Effector memory CD8-positive, alpha-beta T cell (primary cell): ENCODE results near the gene IGSF6.
"Not testable (repeated sequence)": the region's sequence is repeated elsewhere in the genome, so short reads cannot be mapped to it uniquely, and the experiment has no call there.

Experiments used
- ATAC-seq: fragments of 150-1000 bp; cut with Tn5 transposase; replicated peaks from 2 replicates; pipeline ENCODE4 v1.10.0; 2021; ENCODE audit warnings: mild to moderate bottlenecking, moderate library complexity
- DNase-seq, 3 experiments: peaks; one replicate each; pipeline ENCODE4 v3.0.0; 2021
- H3K27ac Mint-ChIP-seq, 2 donors: one replicate each; pipeline ENCODE4 v1.8.0; 2022; ENCODE audit warnings: mild to moderate bottlenecking in 2 of 2, mixed read lengths in 2 of 2, moderate library complexity in 2 of 2
- H3K27me3 Mint-ChIP-seq, 2 donors: one replicate each; pipeline ENCODE4 v1.8.0; 2022; ENCODE audit warnings: mixed read lengths in 2 of 2
- H3K36me3 Mint-ChIP-seq: one replicate; pipeline ENCODE4 v1.8.0; 2022; ENCODE audit warnings: mild to moderate bottlenecking, moderate library complexity, mixed read lengths; ENCODE audit not compliant: insufficient read depth
- H3K4me1 Mint-ChIP-seq, 2 donors: one replicate each; pipeline ENCODE4 v1.8.0; 2022; ENCODE audit warnings: low read depth in 2 of 2, mixed read lengths in 2 of 2
- H3K4me3 Mint-ChIP-seq, 2 donors: one replicate each; pipeline ENCODE4 v1.8.0; 2022; ENCODE audit warnings: mild to moderate bottlenecking in 2 of 2, mixed read lengths in 2 of 2, moderate library complexity in 2 of 2
- H3K9me3 Mint-ChIP-seq, 2 donors: one replicate each; pipeline ENCODE4 v1.8.0; 2022; ENCODE audit warnings: mixed read lengths in 2 of 2

IGSF6 gene

GRCh38 chr16:21646721-21647561, 5.5 kb downstream of the IGSF6 start:
- Mint-ChIP-seq H3K27me3 (no peaks in the 10 kb centered on the region), H3K36me3 (peaks cover 15% of the 10 kb centered on the region), H3K4me1 (peaks cover 35 to 46% of the 10 kb centered on the region in 2 donors), H3K4me3 (peak overlapping the region; percentile 79 to 85), H3K27ac (peak overlapping the region; percentile 81 to 92), H3K9me3 (no peaks in the 10 kb centered on the region)
- DNase-seq, result peak; percentile 61 to 66 (median 66)
- peak; percentile 84 for ATAC-seq

GRCh38 chr16:21646091-21646490, 6.3 kb downstream of the IGSF6 start:
- peaks cover 15% of the 10 kb centered on the region for H3K36me3 Mint-ChIP-seq
- peaks cover 35 to 46% of the 10 kb centered on the region in 2 donors for H3K4me1 Mint-ChIP-seq
- ATAC-seq, result no peak
- peak overlapping the region; percentile 81 to 92 for H3K27ac Mint-ChIP-seq
- H3K4me3 Mint-ChIP-seq, result peak overlapping the region; percentile 79 to 85
- no peaks in the 10 kb centered on the region for H3K27me3 Mint-ChIP-seq
- H3K9me3 Mint-ChIP-seq, result no peaks in the 10 kb centered on the region
- no peak for DNase-seq

GRCh38 chr16:21645261-21645721, 7.1 kb downstream of the IGSF6 start:
- H3K36me3 Mint-ChIP-seq, result peaks cover 15% of the 10 kb centered on the region
- peak in 2 of 3 experiments; percentile 18 to 26 for DNase-seq
- H3K27me3 Mint-ChIP-seq, result no peaks in the 10 kb centered on the region
- peaks cover 35 to 46% of the 10 kb centered on the region in 2 donors for H3K4me1 Mint-ChIP-seq
- peak; percentile 62 for ATAC-seq
- H3K9me3 Mint-ChIP-seq, result no peaks in the 10 kb centered on the region
- peak overlapping the region; percentile 81 to 92 for H3K27ac Mint-ChIP-seq
- H3K4me3 Mint-ChIP-seq, result peak overlapping the region; percentile 79 to 85

GRCh38 chr16:21644674-21645073, 7.7 kb downstream of the IGSF6 start:
- Mint-ChIP-seq H3K27me3 (no peaks in the 10 kb centered on the region), H3K27ac (peak overlapping the region; percentile 81 to 92), H3K36me3 (peaks cover 15% of the 10 kb centered on the region), H3K4me1 (peaks cover 35 to 46% of the 10 kb centered on the region in 2 donors), H3K9me3 (no peaks in the 10 kb centered on the region), H3K4me3 (peak overlapping the region; percentile 79 to 85)
- ATAC-seq (no peak), DNase-seq (no peak)

GRCh38 chr16:21643785-21644184, 8.6 kb downstream of the IGSF6 start:
- Mint-ChIP-seq H3K27me3 (no peaks in the 10 kb centered on the region), H3K27ac (peak overlapping the region in 1 of 2 donors; percentile 81), H3K36me3 (peaks cover 15% of the 10 kb centered on the region), H3K4me1 (peaks cover 32 to 47% of the 10 kb centered on the region in 2 donors), H3K9me3 (no peaks in the 10 kb centered on the region), H3K4me3 (peak overlapping the region in 1 of 2 donors; percentile 79)
- DNase-seq (no peak), ATAC-seq (no peak)

- H3K4me3 Mint-ChIP-seq, result no peak overlapping the region
- ATAC-seq, result no peak
- H3K36me3 Mint-ChIP-seq, result peaks cover 15% of the 10 kb centered on the region
- no peak for DNase-seq
- no peaks in the 10 kb centered on the region for H3K27me3 Mint-ChIP-seq
- no peaks in the 10 kb centered on the region for H3K9me3 Mint-ChIP-seq
- H3K27ac Mint-ChIP-seq, result no peak overlapping the region
- peaks cover 33 to 48% of the 10 kb centered on the region in 2 donors for H3K4me1 Mint-ChIP-seq
Observed at GRCh38 chr16:21642861-21643260, 9.5 kb downstream of the IGSF6 start.

- H3K27ac Mint-ChIP-seq, result no peak overlapping the region
- peaks cover 7% of the 10 kb centered on the region for H3K36me3 Mint-ChIP-seq
- no peak overlapping the region for H3K4me3 Mint-ChIP-seq
- no peaks in the 10 kb centered on the region for H3K9me3 Mint-ChIP-seq
- ATAC-seq (no peak), DNase-seq (no peak)
- H3K4me1 Mint-ChIP-seq, result peaks cover 29 to 45% of the 10 kb centered on the region in 2 donors
- no peaks in the 10 kb centered on the region for H3K27me3 Mint-ChIP-seq
Observed at GRCh38 chr16:21641916-21642315, 10.5 kb downstream of the IGSF6 start.

GRCh38 chr16:21639493-21639892, 12.9 kb downstream of the IGSF6 start:
- no peak overlapping the region for H3K27ac Mint-ChIP-seq
- H3K9me3 Mint-ChIP-seq, result no peaks in the 10 kb centered on the region
- H3K4me1 Mint-ChIP-seq, result peaks cover 15 to 38% of the 10 kb centered on the region in 2 donors
- DNase-seq (no peak), ATAC-seq (no peak)
- no peaks in the 10 kb centered on the region for H3K27me3 Mint-ChIP-seq
- no peaks in the 10 kb centered on the region for H3K36me3 Mint-ChIP-seq
- no peak overlapping the region for H3K4me3 Mint-ChIP-seq

- ATAC-seq, result peak; percentile 60
- Mint-ChIP-seq H3K27ac (peak overlapping the region; percentile 7 to 25), H3K4me1 (peaks cover 14 to 30% of the 10 kb centered on the region in 2 donors), H3K36me3 (no peaks in the 10 kb centered on the region), H3K4me3 (peak overlapping the region in 1 of 2 donors; percentile 7), H3K9me3 (no peaks in the 10 kb centered on the region), H3K27me3 (no peaks in the 10 kb centered on the region)
- DNase-seq, result no peak
Observed at GRCh38 chr16:21638573-21638975, 13.8 kb downstream of the IGSF6 start.

- DNase-seq, result no peak
- Mint-ChIP-seq H3K27ac (peak overlapping the region; percentile 7 to 41), H3K27me3 (no peaks in the 10 kb centered on the region), H3K4me3 (no peak overlapping the region), H3K9me3 (no peaks in the 10 kb centered on the region), H3K36me3 (no peaks in the 10 kb centered on the region), H3K4me1 (peaks cover 14 to 30% of the 10 kb centered on the region in 2 donors)
- no peak for ATAC-seq
Observed at GRCh38 chr16:21637032-21637968, 15.1 kb downstream of the IGSF6 start.

GRCh38 chr16:21635694-21636093, 16.7 kb downstream of the IGSF6 start:
- not testable (repeated sequence) for H3K36me3 Mint-ChIP-seq, DNase-seq, H3K27me3 Mint-ChIP-seq, H3K4me3 Mint-ChIP-seq, ATAC-seq, H3K9me3 Mint-ChIP-seq
- peaks cover 14 to 30% of the 10 kb centered on the region in 2 donors for H3K4me1 Mint-ChIP-seq
- H3K27ac Mint-ChIP-seq, result peak overlapping the region; percentile 52 to 74

GRCh38 chr16:21634216-21634615, 18.2 kb downstream of the IGSF6 start:
- Mint-ChIP-seq H3K36me3 (peaks cover 11% of the 10 kb centered on the region), H3K4me3 (no peak overlapping the region), H3K27me3 (no peaks in the 10 kb centered on the region), H3K9me3 (no peaks in the 10 kb centered on the region), H3K27ac (peak overlapping the region in 1 of 2 donors; percentile 75), H3K4me1 (peaks cover 14 to 28% of the 10 kb centered on the region in 2 donors)
- ATAC-seq, result no peak
- no peak for DNase-seq

GRCh38 chr16:21631951-21632575, 20.3 kb downstream of the IGSF6 start:
- peak overlapping the region in 1 of 2 donors; percentile 75 for H3K27ac Mint-ChIP-seq
- not testable (repeated sequence) for H3K4me3 Mint-ChIP-seq, DNase-seq, H3K27me3 Mint-ChIP-seq, ATAC-seq, H3K9me3 Mint-ChIP-seq
- peaks cover 23% of the 10 kb centered on the region for H3K36me3 Mint-ChIP-seq
- H3K4me1 Mint-ChIP-seq, result peaks cover 1 to 15% of the 10 kb centered on the region in 2 donors
